K562 (cell line): ENCODE data around the gene KRT25.

Experiments
- GATA2 ChIP-seq: sonication (generic); formaldehyde crosslinking; IDR thresholded peaks from 2 replicates; pipeline ENCODE4 v1.4.0; 2020; ENCODE audit warnings: mild to moderate bottlenecking, missing genetic modification reagents
- RFX5 ChIP-seq: IDR thresholded peaks from 2 replicates; pipeline ENCODE4 v1.6.1; 2011; ENCODE audit warnings: low read depth, mild to moderate bottlenecking, improper control_type of control experiment, low read length
- TF ChIP-seq, protein P1 (sequence below), 3 experiments: IDR thresholded peaks in 2 of 3; conservative IDR thresholded peaks in 1 of 3; 2 replicates each; pipeline ENCODE4 v1.5.1; 2011 to 2012; ENCODE audit warnings: low read length in 3 of 3, mild to moderate bottlenecking in 3 of 3, control low read depth in 2 of 3, improper control_type of control experiment in 1 of 3, inconsistent platforms in 1 of 3, low read depth in 1 of 3, mixed read lengths in 1 of 3, moderate library complexity in 1 of 3; ENCODE audit not compliant: insufficient read depth in 2 of 3
- TF ChIP-seq, protein P2 (sequence below): sonication (generic); formaldehyde crosslinking; IDR thresholded peaks from 2 replicates; pipeline ENCODE4 v1.8.1; 2023; ENCODE audit warnings: mild to moderate bottlenecking, missing genetic modification reagents, moderate library complexity
- TF ChIP-seq, protein P3 (sequence below): sonication (generic); formaldehyde crosslinking; IDR thresholded peaks from 2 replicates; pipeline ENCODE4 v1.9.0; 2022; ENCODE audit warnings: mild to moderate bottlenecking, missing genetic modification reagents

DNA sequence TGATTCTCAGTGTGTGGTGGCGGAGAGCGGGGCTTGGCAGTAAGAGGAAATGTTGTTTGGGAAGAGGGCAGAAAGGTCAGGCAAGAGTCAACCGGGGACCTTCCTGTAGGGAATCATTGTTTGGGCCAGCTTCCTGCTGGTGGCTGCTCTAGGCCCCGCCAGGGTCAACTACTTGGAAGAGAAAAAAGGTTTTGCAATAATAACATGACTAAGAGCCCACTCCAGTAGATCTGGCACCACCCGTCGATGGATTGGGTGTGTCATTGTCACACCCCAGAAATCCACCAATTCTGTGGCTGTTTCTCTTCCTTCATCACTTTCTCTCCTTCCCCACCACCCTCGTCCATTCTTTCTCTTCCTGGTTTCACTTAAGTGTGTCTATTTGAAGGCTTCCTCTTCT, 47.4 kb downstream of the KRT25 start:
- TF ChIP-seq GATA2 (CRISPR knock-in tag) = no peak
- TF ChIP-seq, protein P1, sequence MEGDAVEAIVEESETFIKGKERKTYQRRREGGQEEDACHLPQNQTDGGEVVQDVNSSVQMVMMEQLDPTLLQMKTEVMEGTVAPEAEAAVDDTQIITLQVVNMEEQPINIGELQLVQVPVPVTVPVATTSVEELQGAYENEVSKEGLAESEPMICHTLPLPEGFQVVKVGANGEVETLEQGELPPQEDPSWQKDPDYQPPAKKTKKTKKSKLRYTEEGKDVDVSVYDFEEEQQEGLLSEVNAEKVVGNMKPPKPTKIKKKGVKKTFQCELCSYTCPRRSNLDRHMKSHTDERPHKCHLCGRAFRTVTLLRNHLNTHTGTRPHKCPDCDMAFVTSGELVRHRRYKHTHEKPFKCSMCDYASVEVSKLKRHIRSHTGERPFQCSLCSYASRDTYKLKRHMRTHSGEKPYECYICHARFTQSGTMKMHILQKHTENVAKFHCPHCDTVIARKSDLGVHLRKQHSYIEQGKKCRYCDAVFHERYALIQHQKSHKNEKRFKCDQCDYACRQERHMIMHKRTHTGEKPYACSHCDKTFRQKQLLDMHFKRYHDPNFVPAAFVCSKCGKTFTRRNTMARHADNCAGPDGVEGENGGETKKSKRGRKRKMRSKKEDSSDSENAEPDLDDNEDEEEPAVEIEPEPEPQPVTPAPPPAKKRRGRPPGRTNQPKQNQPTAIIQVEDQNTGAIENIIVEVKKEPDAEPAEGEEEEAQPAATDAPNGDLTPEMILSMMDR (IDR thresholded peaks at IDR 0.05 in 2 of 3, conservative IDR thresholded peaks at IDR 0.05 in 1 of 3; ENCODE audit: insufficient read depth in 2 of 3, low read depth in 1 of 3, low read length in 3 of 3) = no peak
- TF ChIP-seq, protein P2, sequence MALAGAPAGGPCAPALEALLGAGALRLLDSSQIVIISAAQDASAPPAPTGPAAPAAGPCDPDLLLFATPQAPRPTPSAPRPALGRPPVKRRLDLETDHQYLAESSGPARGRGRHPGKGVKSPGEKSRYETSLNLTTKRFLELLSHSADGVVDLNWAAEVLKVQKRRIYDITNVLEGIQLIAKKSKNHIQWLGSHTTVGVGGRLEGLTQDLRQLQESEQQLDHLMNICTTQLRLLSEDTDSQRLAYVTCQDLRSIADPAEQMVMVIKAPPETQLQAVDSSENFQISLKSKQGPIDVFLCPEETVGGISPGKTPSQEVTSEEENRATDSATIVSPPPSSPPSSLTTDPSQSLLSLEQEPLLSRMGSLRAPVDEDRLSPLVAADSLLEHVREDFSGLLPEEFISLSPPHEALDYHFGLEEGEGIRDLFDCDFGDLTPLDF (CRISPR knock-in tag) = no peak
- TF ChIP-seq, protein P3, sequence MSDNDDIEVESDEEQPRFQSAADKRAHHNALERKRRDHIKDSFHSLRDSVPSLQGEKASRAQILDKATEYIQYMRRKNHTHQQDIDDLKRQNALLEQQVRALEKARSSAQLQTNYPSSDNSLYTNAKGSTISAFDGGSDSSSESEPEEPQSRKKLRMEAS = no peak
- TF ChIP-seq RFX5 = no peak
